H1 (cell line): Measurements from ENCODE around the gene PYY. TPM values are rescaled to one million over a fixed set of nuclear protein-coding genes. Genes with fewer than 3 reads are reported as not detected.

ENCODE experiments used
- CTCF ChIA-PET: fragments of 300-600 bp; sonication (Branson Sonifier 250); formaldehyde crosslinking; loops from one replicate; lab custom pipeline; 2021; ENCODE audit not compliant: partially characterized antibody; lab: Charles Lee
- POLR2A ChIA-PET: fragments of 300-600 bp; sonication (Branson Sonifier 250); formaldehyde crosslinking; loops from one replicate; lab custom pipeline; 2021; ENCODE audit warnings: inconsistent platforms; ENCODE audit not compliant: partially characterized antibody; lab: Charles Lee
- DNase-seq, 2 experiments: peaks; one replicate each; pipeline versions ENCODE4 v3.0.0 to v3.0.0-alpha.2; 2010 to 2022; ENCODE audit warnings: low spot score in 2 of 2, low read depth in 1 of 2, mixed read lengths in 1 of 2
- FAIRE-seq: peaks from 2 replicates; lab custom pipeline; 2011; peaks lifted over from hg19 to GRCh38; lab: Jason Lieb, UNC
- H2AFZ ChIP-seq: 2 replicates; pipeline ENCODE4 v1.8.1; 2012; ENCODE audit warnings: low read length, inconsistent platforms
- H2AK5ac ChIP-seq: 2 replicates; pipeline ENCODE4 v1.6.1; 2013; ENCODE audit warnings: low read depth, low read length
- H2BK120ac ChIP-seq: replicated peaks from 2 replicates; pipeline ENCODE3; 2013; ENCODE audit warnings: low read depth, low read length, inconsistent platforms
- H2BK12ac ChIP-seq: 2 replicates; pipeline ENCODE4 v1.6.1; 2013; ENCODE audit warnings: low read depth, low read length
- H2BK15ac ChIP-seq: 2 replicates; pipeline ENCODE4 v1.6.1; 2013; ENCODE audit warnings: low read length
- H2BK20ac ChIP-seq: 2 replicates; pipeline ENCODE4 v1.6.1; 2013; ENCODE audit warnings: low read length
- H2BK5ac ChIP-seq: 2 replicates; pipeline ENCODE4 v1.6.1; 2013; ENCODE audit warnings: low read depth, low read length
- H3K14ac ChIP-seq: 2 replicates; pipeline ENCODE4 v1.6.1; 2013; ENCODE audit warnings: inconsistent platforms; ENCODE audit not compliant: insufficient read length
- H3K18ac ChIP-seq: 2 replicates; pipeline ENCODE4 v1.6.1; 2013; ENCODE audit warnings: low read length; ENCODE audit errors: extremely low read depth
- H3K23ac ChIP-seq: 2 replicates; pipeline ENCODE4 v1.6.1; 2013; ENCODE audit warnings: inconsistent platforms; ENCODE audit not compliant: insufficient read length
- H3K23me2 ChIP-seq: 2 replicates; pipeline ENCODE4 v1.6.1; 2013; ENCODE audit warnings: low read depth, low read length
- H3K27ac ChIP-seq: 2 replicates; pipeline ENCODE4 v1.6.1; 2011; ENCODE audit warnings: low read depth, low read length, inconsistent platforms
- H3K27me3 ChIP-seq, 4 experiments: replicated peaks in 1 of 4; 1 replicate in 1 of 4; 2 replicates in 3 of 4; pipeline versions ENCODE4 v1.6.1 to v1.8.1; 2011 to 2013; ENCODE audit warnings: low read length in 3 of 4, mild to moderate bottlenecking in 3 of 4, inconsistent platforms in 2 of 4, mixed read lengths in 2 of 4, moderate library complexity in 1 of 4; ENCODE audit not compliant: control insufficient read depth in 3 of 4, insufficient read depth in 3 of 4; ENCODE audit errors: extremely low read depth in 1 of 4
- H3K36me3 ChIP-seq, 4 experiments: 2 replicates each; pipeline versions ENCODE4 v1.6.1 to v1.8.1; 2011 to 2013; ENCODE audit warnings: mild to moderate bottlenecking in 4 of 4, low read length in 3 of 4, moderate library complexity in 2 of 4, control low read depth in 1 of 4, inconsistent platforms in 1 of 4; ENCODE audit not compliant: insufficient read depth in 4 of 4, control insufficient read depth in 2 of 4
- H3K4ac ChIP-seq: replicated peaks from 2 replicates; pipeline ENCODE3; 2013; ENCODE audit warnings: low read length, low read depth, mixed read lengths, inconsistent platforms; ENCODE audit not compliant: insufficient read length
- H3K4me1 ChIP-seq, 4 experiments: replicated peaks in 1 of 4; 1 replicate in 1 of 4; 2 replicates in 3 of 4; pipeline versions ENCODE4 v1.6.1 to v1.8.1; 2011 to 2013; ENCODE audit warnings: low read length in 3 of 4, inconsistent platforms in 2 of 4, mixed read lengths in 1 of 4; ENCODE audit not compliant: insufficient read depth in 4 of 4, control insufficient read depth in 3 of 4
- H3K4me2 ChIP-seq, 2 experiments: 2 replicates each; pipeline versions ENCODE4 v1.6.1 to v1.8.1; 2011 to 2013; ENCODE audit warnings: low read depth in 2 of 2, low read length in 2 of 2, control low read depth in 1 of 2, inconsistent platforms in 1 of 2, mild to moderate bottlenecking in 1 of 2; ENCODE audit not compliant: insufficient read depth in 1 of 2
- H3K4me3 ChIP-seq, 4 experiments: fragments of 200-600, 300-600 bp in 1 of 4; sonication (generic), shearing (Covaris generic), sonication (Bioruptor Twin) in 1 of 4; 2 replicates each; pipeline versions ENCODE4 v1.5.1 to v1.8.1; 2011 to 2016; ENCODE audit warnings: low read length in 4 of 4, low read depth in 3 of 4, control low read depth in 2 of 4, inconsistent platforms in 2 of 4, mild to moderate bottlenecking in 2 of 4, mixed read lengths in 1 of 4, moderate library complexity in 1 of 4; ENCODE audit not compliant: insufficient read depth in 2 of 4; ENCODE audit errors: extremely low read depth in 1 of 4
- H3K56ac ChIP-seq: replicated peaks from 2 replicates; pipeline ENCODE3; 2013; ENCODE audit warnings: low read depth, mild to moderate bottlenecking, mixed read lengths, low read length, inconsistent platforms; ENCODE audit not compliant: insufficient read length
- H3K79me1 ChIP-seq: 2 replicates; pipeline ENCODE4 v1.6.1; 2013; ENCODE audit warnings: low read depth, low read length, control low read depth
- H3K79me2 ChIP-seq, 2 experiments: 2 replicates each; pipeline versions ENCODE4 v1.6.1 to v1.8.1; 2012 to 2013; ENCODE audit warnings: low read length in 2 of 2, mild to moderate bottlenecking in 2 of 2, inconsistent platforms in 1 of 2; ENCODE audit not compliant: insufficient read depth in 2 of 2, control insufficient read depth in 1 of 2
- H3K9ac ChIP-seq, 4 experiments: replicated peaks in 1 of 4; 1 replicate in 1 of 4; 2 replicates in 3 of 4; pipeline versions ENCODE4 v1.6.1 to v1.8.1; 2011 to 2013; ENCODE audit warnings: low read depth in 3 of 4, low read length in 3 of 4, control low read depth in 2 of 4, mild to moderate bottlenecking in 2 of 4, moderate library complexity in 2 of 4, inconsistent platforms in 1 of 4; ENCODE audit errors: extremely low read depth in 1 of 4
- H3K9me3 ChIP-seq, 2 experiments: 2 replicates each; pipeline versions ENCODE4 v1.6.1 to v1.8.1; 2012 to 2013; ENCODE audit warnings: mild to moderate bottlenecking in 2 of 2, moderate library complexity in 2 of 2, control low read depth in 1 of 2, inconsistent platforms in 1 of 2, low read depth in 1 of 2, low read length in 1 of 2, mixed read lengths in 1 of 2; ENCODE audit not compliant: insufficient read depth in 2 of 2
- H4K20me1 ChIP-seq, 2 experiments: replicated peaks in 1 of 2; 2 replicates each; pipeline versions ENCODE3 to v1.8.1; 2011 to 2013; ENCODE audit warnings: inconsistent platforms in 2 of 2, low read length in 2 of 2, mild to moderate bottlenecking in 1 of 2; ENCODE audit not compliant: insufficient read depth in 2 of 2, control insufficient read depth in 1 of 2
- H4K5ac ChIP-seq: 2 replicates; pipeline ENCODE4 v1.6.1; 2013; ENCODE audit warnings: low read length, low read depth, mixed read lengths, inconsistent platforms; ENCODE audit not compliant: insufficient read length
- H4K8ac ChIP-seq: 2 replicates; pipeline ENCODE4 v1.8.0; 2013; ENCODE audit warnings: mild to moderate bottlenecking, moderate library complexity, low read length, inconsistent platforms; ENCODE audit not compliant: insufficient read depth; ENCODE audit errors: extremely low read depth
- H4K91ac ChIP-seq: replicated peaks from 2 replicates; pipeline ENCODE3; 2013; ENCODE audit warnings: low read length, mixed read lengths, inconsistent platforms; ENCODE audit not compliant: insufficient read length
- ASH2L ChIP-seq: fragments of 200-600, 300-600 bp; sonication (generic); IDR thresholded peaks from one replicate; pipeline ENCODE4 v1.7.1; 2017; ENCODE audit warnings: low read length
- BACH1 ChIP-seq: IDR thresholded peaks from 2 replicates; pipeline ENCODE4 v1.6.1; 2012; ENCODE audit warnings: low read length, improper control_type of control experiment
- CBX5 ChIP-seq: fragments of 300-800, 300-1000 bp; sonication (generic); IDR thresholded peaks from 2 replicates; pipeline ENCODE4 v1.7.1; 2016; ENCODE audit warnings: antibody characterized with exemption, low read length, low read depth
- CHD1 ChIP-seq: IDR thresholded peaks from 2 replicates; pipeline ENCODE4 v1.6.1; 2012; ENCODE audit warnings: low read depth, low read length, improper control_type of control experiment
- CREB1 ChIP-seq: IDR thresholded peaks from 2 replicates; pipeline ENCODE4 v1.6.1; 2012; ENCODE audit warnings: inconsistent platforms
- EGR1 ChIP-seq: IDR thresholded peaks from 2 replicates; pipeline ENCODE4 v1.6.1; 2011; ENCODE audit warnings: low read depth, low read length, borderline replicate concordance
- KDM4A ChIP-seq: IDR thresholded peaks from one replicate; pipeline ENCODE4 v1.7.1; 2012; ENCODE audit warnings: low read depth, mild to moderate bottlenecking, moderate library complexity, low read length, inconsistent platforms; ENCODE audit not compliant: severe bottlenecking
- RFX5 ChIP-seq: IDR thresholded peaks from 2 replicates; pipeline ENCODE4 v1.6.1; 2011; ENCODE audit warnings: low read depth, low read length, improper control_type of control experiment, borderline replicate concordance
- whole genome bisulfite sequencing, 2 experiments: shearing (Covaris generic) in 1 of 2; methylation state at CpG; one replicate each; pipeline versions ENCODE4 v1.1.6 to v1.1.7; 2013 to 2015; ENCODE audit warnings: low lambda C conversion rate in 2 of 2, mixed read lengths in 2 of 2, inconsistent platforms in 1 of 2, low coverage in 1 of 2, missing lambda C conversion rate in 1 of 2; ENCODE audit not compliant: insufficient replicate concordance in 2 of 2, insufficient coverage in 1 of 2, insufficient read length in 1 of 2; ENCODE audit errors: extremely low coverage in 1 of 2, missing lambda C conversion rate in 1 of 2; 5-methylcytosine and 5-hydroxymethylcytosine counted together
- polyA plus RNA-seq, 7 experiments: library from polyadenylated mRNA; depleted of rRNA in 3 of 7; stranded (reverse) in 5 of 7; unstranded in 2 of 7; fragments of >200 nt in 5 of 7; fragments of 200-250 nt in 2 of 7; gene quantifications; 1 replicate in 5 of 7; 2 replicates in 1 of 7; 4 replicates in 1 of 7; pipeline versions ENCODE4 v1.2.1 to v1.2.3, GENCODE V29; 2011 to 2013; ENCODE audit warnings: missing spikeins in 2 of 7, mixed read lengths in 2 of 7
- total RNA-seq: library from RNA; stranded (reverse); fragmentation: NEBNext Ultra II Directional; extraction: Animal tissue kit (Norgen Biotek cat#: 25700); gene quantifications from 2 replicates; pipeline ENCODE4 v1.2.1, GENCODE V29; 2021

The PYY gene
- total and polyA plus RNA-seq, 2 of the 8 experiments (the other 6 are each of a cell fraction or from before 2014, with no cell fraction given) = 0.93 to 3.4 TPM

GRCh38 chr17:43918026-43918389 lies 35.7 kb downstream of the PYY start:
- Histone ChIP-seq H3K9me3 (no peaks in the 10 kb centered on the region), H3K23ac (no peak overlapping the region), H3K23me2 (peaks cover 2% of the 10 kb centered on the region; the same call in 1 of the 2 replicates), H3K36me3 (no peaks in the 10 kb centered on the region; a peak in 1 of 8 replicates), H2BK120ac (no peak overlapping the region), H2AK5ac (no peak overlapping the region), H2BK5ac (no peak overlapping the region), H3K4me3 (peak overlapping the region in 1 of 4 experiments; percentile 52; a peak in 1 of 8 replicates), H2BK20ac (no peak overlapping the region), H3K4me1 (peaks cover 0 to 8% (median 6%) of the 10 kb centered on the region in 4 experiments; a peak in 5 of 7 replicates), H2BK12ac (no peak overlapping the region), H3K14ac (no peak overlapping the region), H3K79me1 (no peaks in the 10 kb centered on the region), H3K79me2 (no peaks in the 10 kb centered on the region), H3K27me3 (peaks cover 0 to 9% (median 7%) of the 10 kb centered on the region in 4 experiments; a peak in 5 of 7 replicates), H4K5ac (no peak overlapping the region), H4K20me1 (peaks cover 0 to 2% of the 10 kb centered on the region in 2 experiments), H3K4ac (no peak overlapping the region), H3K4me2 (peak overlapping the region; percentile 66), H4K8ac (no peak overlapping the region), H3K56ac (no peak overlapping the region), H3K9ac (no peak overlapping the region), H2AFZ (no peak overlapping the region), H3K18ac (no peak overlapping the region), H2BK15ac (no peak overlapping the region), H3K27ac (no peak overlapping the region), H4K91ac (no peak overlapping the region)
- DNase-seq = peak in 1 of 2 experiments; percentile 45
- no peak for TF ChIP-seq CHD1
- TF ChIP-seq RFX5 = no peak
- no peak for TF ChIP-seq KDM4A
- no peak for TF ChIP-seq ASH2L
- TF ChIP-seq EGR1 = no peak
- no peak for TF ChIP-seq CBX5
- TF ChIP-seq BACH1 = no peak
- TF ChIP-seq CREB1 = no peak
- POLR2A ChIA-PET = interaction anchor here (0.6 to 1.6 kb wide), 3 partner anchors 17 to 436 kb away, joined by 3 to 4 read pairs (median 3); partner anchors contain the start of gene TMUB2
- CTCF ChIA-PET = interaction anchor here (0.8 to 13.7 kb wide), 16 partner anchors 8 to 218 kb away, joined by 3 to 106 read pairs (median 5); partner anchors contain the start of genes MPP2 and PPY
- 71% methylated on average over 12 of the region's 13 CpGs; no CpG with 5 or more reads in 1 of the 2 experiments for WGBS, 2 experiments
- FAIRE-seq = no peak
